Type B pancreatic cell (in vitro differentiated cells): ENCODE measurements around the gene ATP5PO. TPM values are rescaled to one million over a fixed set of nuclear protein-coding genes. Genes with fewer than 3 reads are reported as not detected.

Experiments
- DNase-seq: peaks from one replicate; pipeline ENCODE4 v3.0.0; 2021; ENCODE audit warnings: mixed read lengths; ENCODE audit not compliant: unreplicated experiment; ENCODE audit errors: extremely low spot score
- H3K27ac Mint-ChIP-seq: 2 replicates; pipeline ENCODE4 v1.8.0; 2021; ENCODE audit warnings: mild to moderate bottlenecking, mixed read lengths
- H3K27me3 Mint-ChIP-seq: 2 replicates; pipeline ENCODE4 v1.8.0; 2021; ENCODE audit warnings: mixed read lengths
- H3K36me3 Mint-ChIP-seq: 2 replicates; pipeline ENCODE4 v1.8.0; 2021; ENCODE audit warnings: mixed read lengths
- H3K4me1 Mint-ChIP-seq: one replicate; pipeline ENCODE4 v1.8.0; 2021; ENCODE audit warnings: mixed read lengths; ENCODE audit not compliant: unreplicated experiment
- H3K4me3 Mint-ChIP-seq: 2 replicates; pipeline ENCODE4 v1.8.0; 2021; ENCODE audit warnings: mild to moderate bottlenecking, mixed read lengths
- H3K9me3 Mint-ChIP-seq: 2 replicates; pipeline ENCODE4 v1.8.0; 2021; ENCODE audit warnings: mixed read lengths
- CTCF ChIP-seq: fragments of 200-600 bp; sonication (generic); conservative IDR thresholded peaks from 2 replicates; pipeline ENCODE4 v1.5.0; 2021; ENCODE audit warnings: antibody characterized with exemption, mild to moderate bottlenecking
- total RNA-seq: library from RNA; stranded (reverse); gene quantifications from 2 replicates; pipeline ENCODE4 v1.2.1, GENCODE V29; 2021; ENCODE audit warnings: low replicate concordance

The ATP5PO gene
- total RNA-seq, 1 donor from 2014 or later, result 257 TPM

GRCh38 chr21:33943293-33943692 is 27.7 kb upstream of the ATP5PO start:
- Mint-ChIP-seq H3K27ac (no peak overlapping the region), H3K36me3 (no peaks in the 10 kb centered on the region)
- no peak for TF ChIP-seq CTCF

GRCh38 chr21:33942426-33942825 is 26.8 kb upstream of the ATP5PO start:
- DNase-seq, result no peak
- no peaks in the 10 kb centered on the region for H3K9me3 Mint-ChIP-seq
- no peak overlapping the region for H3K4me3 Mint-ChIP-seq
- no peaks in the 10 kb centered on the region for H3K27me3 Mint-ChIP-seq
- H3K4me1 Mint-ChIP-seq, result peaks cover 21% of the 10 kb centered on the region
- TF ChIP-seq CTCF, result no peak
- H3K36me3 Mint-ChIP-seq, result no peaks in the 10 kb centered on the region
- H3K27ac Mint-ChIP-seq, result no peak overlapping the region

More at GRCh38 chr21:33943293-33943692, 27.7 kb upstream of the ATP5PO start:
- Mint-ChIP-seq H3K4me3 (no peak overlapping the region), H3K9me3 (no peaks in the 10 kb centered on the region), H3K27me3 (no peaks in the 10 kb centered on the region), H3K4me1 (peaks cover 30% of the 10 kb centered on the region)
- DNase-seq, result no peak

GRCh38 chr21:33940881-33941245 is 25.3 kb upstream of the ATP5PO start:
- H3K4me1 Mint-ChIP-seq, result peaks cover 13% of the 10 kb centered on the region
- no peaks in the 10 kb centered on the region for H3K36me3 Mint-ChIP-seq
- H3K27ac Mint-ChIP-seq, result no peak overlapping the region
- H3K27me3 Mint-ChIP-seq, result no peaks in the 10 kb centered on the region
- no peak for DNase-seq
- no peak for TF ChIP-seq CTCF
- H3K9me3 Mint-ChIP-seq, result no peaks in the 10 kb centered on the region
- H3K4me3 Mint-ChIP-seq, result no peak overlapping the region

GRCh38 chr21:33940164-33940880 is 24.7 kb upstream of the ATP5PO start:
- Mint-ChIP-seq H3K36me3 (no peaks in the 10 kb centered on the region), H3K27ac (no peak overlapping the region), H3K4me1 (peaks cover 13% of the 10 kb centered on the region), H3K4me3 (no peak overlapping the region), H3K9me3 (no peaks in the 10 kb centered on the region), H3K27me3 (no peaks in the 10 kb centered on the region)
- no peak for TF ChIP-seq CTCF
- DNase-seq, result no peak

- H3K9me3 Mint-ChIP-seq, result no peaks in the 10 kb centered on the region
- peaks cover 13% of the 10 kb centered on the region for H3K4me1 Mint-ChIP-seq
- H3K27ac Mint-ChIP-seq, result no peak overlapping the region
- TF ChIP-seq CTCF, result no peak
- no peaks in the 10 kb centered on the region for H3K27me3 Mint-ChIP-seq
- no peak for DNase-seq
- H3K36me3 Mint-ChIP-seq, result no peaks in the 10 kb centered on the region
- no peak overlapping the region for H3K4me3 Mint-ChIP-seq
Measured at GRCh38 chr21:33939226-33939625, 23.6 kb upstream of the ATP5PO start.
